GM06990 (cell line): ENCODE results near the gene MYLK4.

Experiments used
- DNase-seq: peaks from one replicate; pipeline ENCODE4 v3.0.0-alpha.2; 2011; ENCODE audit not compliant: insufficient read length; ENCODE audit errors: extremely low read depth
- H3K27me3 ChIP-seq: replicated peaks from 2 replicates; pipeline ENCODE4 v1.6.0; 2011; ENCODE audit warnings: low read length; ENCODE audit not compliant: control insufficient read depth, insufficient read depth
- H3K36me3 ChIP-seq: 2 replicates; pipeline ENCODE4 v1.5.1; 2011; ENCODE audit warnings: low read length; ENCODE audit not compliant: control insufficient read depth, insufficient read depth
- H3K4me3 ChIP-seq: replicated peaks from 2 replicates; pipeline ENCODE4 v1.5.1; 2011; ENCODE audit warnings: low read depth, mild to moderate bottlenecking, control low read depth, low read length
- TF ChIP-seq, protein P1 (sequence below): IDR thresholded peaks from 2 replicates; pipeline ENCODE4 v1.5.1; 2011; ENCODE audit warnings: low read length, control low read depth, mild to moderate bottlenecking, inconsistent platforms; ENCODE audit not compliant: insufficient read depth, poor library complexity, severe bottlenecking

MYLK4 gene

DNA sequence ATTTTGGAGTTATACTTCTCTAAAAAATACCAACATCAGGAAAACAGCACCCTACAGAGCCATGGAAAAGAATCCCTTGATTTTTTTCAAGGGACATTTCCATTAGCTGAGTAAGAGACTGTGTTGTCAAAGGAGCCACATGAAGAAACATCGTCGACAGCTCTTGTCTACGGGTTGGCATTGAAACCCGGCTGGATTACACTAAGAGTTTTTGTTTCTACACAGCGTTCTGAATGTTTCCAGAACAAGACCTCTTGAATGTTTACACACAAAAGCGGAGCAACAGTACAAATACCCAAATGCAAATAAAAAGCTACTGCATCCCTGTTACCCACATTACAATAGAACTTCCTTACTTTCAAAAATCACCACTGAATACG lies 2.4 kb upstream of the MYLK4 start:
- TF ChIP-seq, protein P1, sequence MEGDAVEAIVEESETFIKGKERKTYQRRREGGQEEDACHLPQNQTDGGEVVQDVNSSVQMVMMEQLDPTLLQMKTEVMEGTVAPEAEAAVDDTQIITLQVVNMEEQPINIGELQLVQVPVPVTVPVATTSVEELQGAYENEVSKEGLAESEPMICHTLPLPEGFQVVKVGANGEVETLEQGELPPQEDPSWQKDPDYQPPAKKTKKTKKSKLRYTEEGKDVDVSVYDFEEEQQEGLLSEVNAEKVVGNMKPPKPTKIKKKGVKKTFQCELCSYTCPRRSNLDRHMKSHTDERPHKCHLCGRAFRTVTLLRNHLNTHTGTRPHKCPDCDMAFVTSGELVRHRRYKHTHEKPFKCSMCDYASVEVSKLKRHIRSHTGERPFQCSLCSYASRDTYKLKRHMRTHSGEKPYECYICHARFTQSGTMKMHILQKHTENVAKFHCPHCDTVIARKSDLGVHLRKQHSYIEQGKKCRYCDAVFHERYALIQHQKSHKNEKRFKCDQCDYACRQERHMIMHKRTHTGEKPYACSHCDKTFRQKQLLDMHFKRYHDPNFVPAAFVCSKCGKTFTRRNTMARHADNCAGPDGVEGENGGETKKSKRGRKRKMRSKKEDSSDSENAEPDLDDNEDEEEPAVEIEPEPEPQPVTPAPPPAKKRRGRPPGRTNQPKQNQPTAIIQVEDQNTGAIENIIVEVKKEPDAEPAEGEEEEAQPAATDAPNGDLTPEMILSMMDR = no peak
- H3K4me3 ChIP-seq = no peak overlapping the region
- DNase-seq = no peak
- no peaks in the 10 kb centered on the region; the same call in 1 of the 2 replicates for H3K27me3 ChIP-seq
- H3K36me3 ChIP-seq = no peaks in the 10 kb centered on the region

DNA sequence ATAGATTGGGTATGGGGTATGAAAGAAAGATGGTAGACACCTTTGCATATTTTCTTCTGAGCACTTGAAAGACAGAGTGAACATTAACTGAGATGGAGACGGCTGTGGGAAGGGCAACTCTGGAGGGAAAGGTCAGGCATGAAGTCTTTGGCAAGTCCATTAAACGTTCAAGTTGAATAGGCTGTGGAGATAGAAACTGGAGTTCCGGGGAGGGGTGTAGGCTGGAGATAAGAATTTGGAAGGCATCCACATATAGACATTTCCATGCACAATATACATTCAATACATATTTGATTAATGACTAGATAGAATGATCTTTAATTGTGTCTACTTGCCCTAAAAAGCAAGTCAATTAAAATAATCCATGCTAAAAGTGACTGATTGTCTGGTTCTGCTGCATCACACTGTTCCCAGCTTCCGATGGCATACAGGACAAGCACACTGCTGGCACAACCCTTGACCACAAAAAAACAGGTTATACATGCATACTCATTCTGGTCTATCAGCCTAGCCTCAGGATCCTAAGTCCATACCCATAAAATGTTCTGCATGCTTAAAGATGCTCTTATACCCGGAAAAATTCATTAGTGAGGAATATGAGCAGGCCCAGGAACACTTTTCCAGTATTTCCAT lies 1.9 kb upstream of the MYLK4 start:
- no peaks in the 10 kb centered on the region; the same call in 1 of the 2 replicates for H3K27me3 ChIP-seq
- TF ChIP-seq, protein P1 = no peak
- no peaks in the 10 kb centered on the region for H3K36me3 ChIP-seq
- no peak overlapping the region for H3K4me3 ChIP-seq
- no peak for DNase-seq

DNA sequence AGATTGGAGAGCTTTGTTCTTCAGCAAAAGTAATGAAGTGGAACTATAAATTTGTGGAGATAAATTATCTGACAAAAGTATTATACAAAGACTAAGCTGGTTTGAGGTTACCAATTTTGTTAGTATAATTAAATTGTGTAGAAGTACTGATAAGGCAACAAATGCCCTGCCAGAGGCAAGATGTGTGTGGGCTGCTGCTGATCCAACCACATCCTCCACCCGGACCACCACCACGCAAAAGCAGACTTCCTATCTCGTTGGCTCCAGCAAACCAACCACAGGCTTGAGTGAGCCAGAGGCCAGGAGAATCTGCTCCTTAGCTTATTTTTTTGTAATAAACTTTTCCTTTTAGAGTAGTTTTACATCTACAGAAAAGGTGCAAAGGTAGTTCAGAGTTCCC lies 1.1 kb upstream of the MYLK4 start:
- DNase-seq = no peak
- TF ChIP-seq, protein P1 = no peak

DNA sequence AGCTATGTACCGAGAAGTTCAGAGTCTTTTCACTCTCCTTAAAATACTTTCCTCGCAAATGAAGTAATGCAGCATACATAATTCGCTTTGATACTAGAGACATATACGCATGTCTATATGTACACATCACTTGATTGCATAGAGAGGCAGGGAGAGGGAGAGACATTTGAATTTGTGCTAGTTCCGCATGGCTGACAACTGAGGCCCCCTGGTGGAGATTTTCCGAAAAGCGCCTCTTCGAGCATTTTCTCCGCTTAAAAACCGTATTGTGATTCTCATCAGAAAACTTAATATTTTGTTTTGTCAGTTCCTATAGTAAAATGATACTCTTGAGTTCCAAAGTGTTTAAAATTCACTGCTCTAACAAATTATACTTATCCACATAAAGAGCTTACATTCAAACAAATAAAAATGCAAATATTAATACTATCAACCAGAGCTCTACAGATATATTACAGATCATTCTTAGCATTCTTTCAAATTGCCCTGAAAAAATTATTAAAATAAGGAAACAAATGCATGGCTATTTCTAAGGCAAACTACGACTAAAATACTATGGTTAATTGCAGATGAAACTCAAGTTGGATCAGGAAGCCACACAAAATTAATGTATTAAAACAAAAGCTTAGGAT lies 637 bp downstream of the MYLK4 start:
- H3K4me3 ChIP-seq = no peak overlapping the region
- H3K27me3 ChIP-seq = no peaks in the 10 kb centered on the region; the same call in none of the 2 replicates
- no peaks in the 10 kb centered on the region for H3K36me3 ChIP-seq
- TF ChIP-seq, protein P1 = peak; percentile 83
- DNase-seq = no peak

More for the DNA sequence above, 1.1 kb upstream of the MYLK4 start:
- H3K27me3 ChIP-seq = no peaks in the 10 kb centered on the region; the same call in 1 of the 2 replicates
- H3K36me3 ChIP-seq = no peaks in the 10 kb centered on the region
- no peak overlapping the region for H3K4me3 ChIP-seq

DNA sequence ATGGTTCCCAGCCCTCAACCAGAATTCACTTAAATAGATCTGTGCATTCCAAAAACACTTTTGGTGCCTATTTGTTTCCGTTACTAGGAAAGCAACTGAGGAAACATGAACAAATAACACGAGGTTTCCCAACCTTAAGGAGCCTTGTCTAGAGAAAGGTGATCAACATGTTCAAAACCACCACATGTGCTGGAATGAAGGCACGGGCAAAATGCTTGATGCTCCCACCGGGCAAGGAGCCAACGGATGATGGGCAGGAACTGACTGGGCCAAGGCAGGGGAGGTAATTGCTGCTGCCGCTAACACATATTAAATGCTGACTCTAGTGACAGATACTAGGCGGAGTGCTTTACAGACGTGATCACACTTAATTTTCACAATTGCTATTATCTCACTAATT lies 2.5 kb downstream of the MYLK4 start:
- Histone ChIP-seq H3K27me3 (no peaks in the 10 kb centered on the region; the same call in none of the 2 replicates), H3K36me3 (no peaks in the 10 kb centered on the region), H3K4me3 (no peak overlapping the region)
- no peak for DNase-seq
- TF ChIP-seq, protein P1 = no peak

DNA sequence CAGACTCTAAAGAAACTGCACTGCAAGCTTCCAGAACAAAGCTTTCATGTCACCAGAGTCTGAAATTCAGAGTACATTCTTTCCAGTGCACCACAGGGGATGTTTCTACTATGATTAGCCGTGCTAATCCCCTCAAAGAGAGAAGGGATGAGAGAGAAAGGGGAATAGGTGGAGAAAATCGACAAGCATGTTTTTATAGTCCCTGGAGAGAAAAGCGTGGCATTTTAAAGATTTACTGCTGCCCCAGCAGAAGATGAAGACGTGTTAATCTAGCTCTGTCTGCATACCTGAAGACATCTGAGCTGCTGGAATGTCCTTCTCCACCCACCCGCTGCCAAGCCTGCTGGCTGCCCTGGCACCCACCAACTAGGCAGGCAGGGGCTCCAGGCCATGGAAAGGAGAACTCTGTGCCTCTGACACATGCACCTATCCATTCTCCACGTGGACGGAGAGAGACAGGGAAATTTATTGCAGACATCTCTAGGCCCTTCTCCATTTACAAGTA lies 4.1 kb downstream of the MYLK4 start:
- no peak for DNase-seq
- Histone ChIP-seq H3K27me3 (no peaks in the 10 kb centered on the region; the same call in none of the 2 replicates), H3K4me3 (no peak overlapping the region), H3K36me3 (no peaks in the 10 kb centered on the region)
- TF ChIP-seq, protein P1 = no peak
